ENCODE measurements around the gene AP2B1.

- TF ChIP-seq CTCF (IDR thresholded peaks at IDR 0.05), result no peak
- TF ChIP-seq POLR2AphosphoS5 (IDR thresholded peaks at IDR 0.05), result no peak
- TF ChIP-seq POLR2A (IDR thresholded peaks at IDR 0.05), result no peak
These were observed 58.8 kb downstream of the AP2B1 start for GRCh38 chr17:35645923-35646322.
